K562 (cell line): ENCODE measurements around the gene ASS1. TPM values are rescaled to one million over a fixed set of nuclear protein-coding genes. Genes with fewer than 3 reads are reported as not detected.
A peak's percentile ranks its signal among the peaks of the same experiment; 100 is the strongest.

Experiments
- ATAC-seq: fragments of 200-7000 bp; cut with Tn5 transposase; 3 replicates; pipeline ENCODE4 v1.9.1; 2020; ENCODE audit warnings: moderate library complexity
- BruUV-seq: library from RNA; stranded (reverse); fragments of 400-500 nt; replicated peaks from 2 replicates; lab custom pipeline; 2021; lab: Mats Ljungman, UMichigan
- CTCF ChIA-PET: fragments of 300-600 bp; formaldehyde crosslinking; extraction: SDS; loops from one replicate; lab custom pipeline; 2021; ENCODE audit warnings: low intra/inter-chr PET ratio; lab: Yijun Ruan, JAX
- POLR2A ChIA-PET: fragments of 300-600, 350-650 bp; sonication (Branson Sonifier 250); formaldehyde crosslinking; extraction: SDS; loops from one replicate; lab custom pipeline; 2021; ENCODE audit warnings: antibody characterized with exemption, inconsistent platforms; lab: Yijun Ruan, JAX
- DNase-seq, 4 experiments: peaks; one replicate each; pipeline versions ENCODE4 v3.0.0 to v3.0.0-alpha.2; 2011 to 2018; ENCODE audit warnings: low spot score in 3 of 4, mixed read lengths in 3 of 4; ENCODE audit errors: extremely low read depth in 1 of 4
- FAIRE-seq: peaks from 2 replicates; lab custom pipeline; 2011; peaks lifted over from hg19 to GRCh38; lab: Jason Lieb, UNC
- H2AFZ ChIP-seq: 2 replicates; pipeline ENCODE4 v1.6.0; 2011; ENCODE audit warnings: low read depth, low read length, control low read depth, inconsistent platforms
- H3K27ac ChIP-seq: fragments of 200-600 bp; 3 replicates; pipeline ENCODE4 v1.8.0; 2011; ENCODE audit warnings: low read depth, mild to moderate bottlenecking, control low read depth, inconsistent platforms, low read length, moderate library complexity, mixed read lengths; ENCODE audit errors: extremely low read depth
- H3K27me3 ChIP-seq, 2 experiments: fragments of 300-600 bp in 1 of 2; 2 replicates in 1 of 2; 3 replicates in 1 of 2; pipeline versions ENCODE4 v1.6.0 to v1.8.0; 2011; ENCODE audit warnings: inconsistent platforms in 2 of 2, low read length in 2 of 2, mild to moderate bottlenecking in 1 of 2, mixed read lengths in 1 of 2, moderate library complexity in 1 of 2; ENCODE audit not compliant: control insufficient read depth in 2 of 2, insufficient read depth in 2 of 2
- H3K36me3 ChIP-seq: fragments of 300-600 bp; 3 replicates; pipeline ENCODE4 v1.8.0; 2011; ENCODE audit warnings: mild to moderate bottlenecking, low read length, inconsistent platforms; ENCODE audit not compliant: control insufficient read depth, insufficient read depth
- H3K4me1 ChIP-seq, 2 experiments: fragments of 200-600 bp in 1 of 2; replicated peaks in 1 of 2; 2 replicates in 1 of 2; 3 replicates in 1 of 2; pipeline versions ENCODE4 v1.5.1 to v1.8.0; 2011; ENCODE audit warnings: inconsistent platforms in 2 of 2, low read length in 2 of 2, mild to moderate bottlenecking in 1 of 2, mixed read lengths in 1 of 2, moderate library complexity in 1 of 2; ENCODE audit not compliant: control insufficient read depth in 2 of 2, insufficient read depth in 2 of 2
- H3K4me2 ChIP-seq: 2 replicates; pipeline ENCODE4 v1.6.1; 2011; ENCODE audit warnings: low read length, control low read depth, inconsistent platforms, mixed read lengths; ENCODE audit not compliant: insufficient read depth
- H3K4me3 ChIP-seq: fragments of 200-600 bp; sonication (generic), shearing (Covaris generic); 2 replicates; pipeline ENCODE4 v1.5.1; 2016; ENCODE audit warnings: control low read depth, inconsistent platforms
- H3K79me2 ChIP-seq: fragments of 200-600 bp; 3 replicates; pipeline ENCODE4 v1.8.0; 2011; ENCODE audit warnings: low read length, inconsistent platforms; ENCODE audit not compliant: control insufficient read depth, insufficient read depth
- H3K9ac ChIP-seq, 2 experiments: 2 replicates each; pipeline versions ENCODE4 v1.6.0 to v1.6.1; 2011; ENCODE audit warnings: low read depth in 2 of 2, low read length in 2 of 2, control low read depth in 1 of 2, inconsistent platforms in 1 of 2, mild to moderate bottlenecking in 1 of 2, mixed read lengths in 1 of 2; ENCODE audit not compliant: insufficient read depth in 1 of 2
- H3K9me1 ChIP-seq: one replicate; pipeline ENCODE4 v1.6.0; 2011; ENCODE audit warnings: inconsistent platforms, mild to moderate bottlenecking, low read length, moderate library complexity; ENCODE audit not compliant: control insufficient read depth, insufficient read depth
- H3K9me3 ChIP-seq: replicated peaks from 2 replicates; pipeline ENCODE4 v1.5.1; 2011; ENCODE audit warnings: low read depth, low read length, inconsistent platforms; ENCODE audit not compliant: control insufficient read depth, insufficient read depth
- H4K20me1 ChIP-seq: replicated peaks from 2 replicates; pipeline ENCODE4 v1.6.1; 2011; ENCODE audit warnings: low read length, inconsistent platforms, mixed read lengths; ENCODE audit not compliant: control insufficient read depth, insufficient read depth
- CC2D1A ChIP-seq: fragments of 450-650 bp; IDR thresholded peaks from 2 replicates; pipeline ENCODE4 v1.6.1; 2017; ENCODE audit warnings: mild to moderate bottlenecking
- DDX20 ChIP-seq: fragments of 450-650 bp; IDR thresholded peaks from 2 replicates; pipeline ENCODE4 v1.6.1; 2016; ENCODE audit warnings: missing genetic modification characterization, low read depth, mild to moderate bottlenecking, missing compliant biosample characterization, moderate library complexity
- HMG20A ChIP-seq: fragments of 450-650 bp; formaldehyde crosslinking; conservative IDR thresholded peaks from 2 replicates; pipeline ENCODE4 v1.4.0; 2020; ENCODE audit warnings: mild to moderate bottlenecking, mixed read lengths
- POLR2G ChIP-seq: fragments of 200-400 bp; formaldehyde crosslinking; IDR thresholded peaks from 2 replicates; pipeline ENCODE4 v1.6.1; 2017; ENCODE audit warnings: low read depth, mild to moderate bottlenecking, antibody characterized with exemption, low read length, moderate library complexity
- SRSF7 ChIP-seq: fragments of 200-400 bp; formaldehyde crosslinking; optimal IDR thresholded peaks from 2 replicates; pipeline ENCODE3; 2017; ENCODE audit warnings: mild to moderate bottlenecking, low read depth, low read length
- ZFP36 ChIP-seq: fragments of 150-350 bp; IDR thresholded peaks from 2 replicates; pipeline ENCODE4 v1.6.1; 2018; ENCODE audit warnings: low read length, low read depth; ENCODE audit not compliant: partially characterized antibody
- WGBS: fragments of 100-300 bp; shearing (Covaris generic); methylation state at CpG from one replicate; pipeline ENCODE4 v1.1.6; 2016; ENCODE audit warnings: low coverage, mixed read lengths; ENCODE audit not compliant: insufficient coverage; ENCODE audit errors: missing lambda C conversion rate; 5-methylcytosine and 5-hydroxymethylcytosine counted together
- in situ Hi-C: fragments of 300-500 bp; cut with MboI; formaldehyde crosslinking; loops from 4 replicates; pipeline ENCODE4 v1.15.0; 2018; ENCODE audit warnings: inconsistent platforms, mixed read lengths
- intact Hi-C: fragments of 100-400 bp; cut with micrococcal nuclease; formaldehyde crosslinking; loops from 2 replicates; pipeline ENCODE4 v1.14.2; 2022
- polyA plus RNA-seq, 8 experiments: library from polyadenylated mRNA; depleted of rRNA in 4 of 8; stranded (reverse) in 5 of 8; unstranded in 3 of 8; fragments of >200 nt; fragmentation: Nextera tagmentation in 2 of 8; fragmentation: Illumina TruSeq in 1 of 8; extraction: Ambion mirVana in 2 of 8; extraction: Trizol in 1 of 8; gene quantifications; 2 replicates each; pipeline versions ENCODE4 v1.2.1 to v1.2.3, GENCODE V29; 2011 to 2014; ENCODE audit warnings: inconsistent platforms in 1 of 8, missing spikeins in 1 of 8
- total RNA-seq, 7 experiments: library from RNA; depleted of rRNA in 6 of 7; stranded (reverse); fragments of >200 nt in 6 of 7; fragmentation: Illumina TruSeq in 2 of 7; extraction: Trizol in 2 of 7; gene quantifications; 2 replicates each; pipeline versions ENCODE4 v1.2.1 to v1.2.3, GENCODE V29; 2011 to 2021; ENCODE audit warnings: low replicate concordance in 1 of 7

The ASS1 gene
- total and polyA plus RNA-seq, 9 of the 15 experiments (the other 6 are each of a cell fraction or from before 2014, with no cell fraction given), result 1.5 to 5.7 (median 3.7) TPM

- no peak for TF ChIP-seq CC2D1A
- TF ChIP-seq ZFP36, result peak; percentile 85
- TF ChIP-seq POLR2G, result 0 out of 2 replicates have a peak, but pooled peaks have one; percentile 31
- ChIA-PET CTCF (no interaction called here), POLR2A (interaction anchor here (0.6 to 1.5 kb wide), 3 partner anchors 9 to 54 kb away, joined by 3 to 4 read pairs (median 3); no protein-coding TSS in a partner anchor)
- Histone ChIP-seq H3K79me2 (no peaks in the 10 kb centered on the region), H3K9me1 (no peaks in the 10 kb centered on the region), H3K27ac (no peak overlapping the region), H3K4me2 (no peak overlapping the region), H3K4me3 (no peak overlapping the region), H3K27me3 (peaks cover 0 to 27% of the 10 kb centered on the region in 2 experiments; a peak in 3 of 5 replicates), H3K9ac (no peak overlapping the region; a peak in 1 of 4 replicates), H3K4me1 (peaks cover 0 to 32% of the 10 kb centered on the region in 2 experiments; a peak in 3 of 5 replicates), H3K9me3 (no peaks in the 10 kb centered on the region), H4K20me1 (0 out of 2 replicates have a peak, but pooled peaks cover 5% of the 10 kb centered on the region), H2AFZ (no peak overlapping the region), H3K36me3 (no peaks in the 10 kb centered on the region)
- BruUV-seq, result no TSS peak
- ATAC-seq, result no peak
- DNase-seq, result no peak
- no peak for FAIRE-seq
- intact Hi-C loops (no loop called here), in situ Hi-C loops (no loop called here)
- WGBS, result 56% methylated on average over 10 of the region's 12 CpGs
Observed at GRCh38 chr9:130477564-130477963, 32.8 kb downstream of the ASS1 start.

DNA sequence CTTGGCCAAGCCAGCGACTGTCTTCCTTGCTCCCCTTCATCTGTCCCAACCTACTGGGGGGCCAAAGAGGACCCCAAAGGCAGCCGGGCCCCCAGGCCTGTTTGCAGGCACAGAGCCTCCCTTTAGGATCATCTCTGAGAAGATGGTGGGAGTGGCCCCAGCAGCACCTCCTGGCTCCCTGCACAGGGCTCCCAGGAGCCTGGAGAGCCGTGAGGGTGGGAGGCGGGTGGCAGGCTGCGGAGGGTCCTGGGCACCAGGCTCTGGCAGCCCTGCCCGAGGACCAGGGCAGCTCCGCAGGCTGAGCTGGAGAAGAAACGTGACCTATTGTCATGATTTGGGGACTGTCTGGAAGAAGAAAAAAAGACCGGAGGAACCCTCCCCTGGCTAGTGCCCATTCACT, 33.4 kb downstream of the ASS1 start:
- H3K9ac ChIP-seq, result no peak overlapping the region
- no peaks in the 10 kb centered on the region for H3K9me3 ChIP-seq
- no peak overlapping the region for H2AFZ ChIP-seq
- 0 out of 2 replicates have a peak, but pooled peaks cover 9% of the 10 kb centered on the region for H4K20me1 ChIP-seq
- peaks cover 0 to 23% of the 10 kb centered on the region in 2 experiments; a peak in 3 of 5 replicates for H3K27me3 ChIP-seq
- CTCF ChIA-PET, result interaction anchor here (0.5 kb wide), 1 partner anchor 143 kb away, joined by 3 read pairs; no protein-coding TSS in a partner anchor
- ATAC-seq, result no peak
- 24% methylated on average over 4 of the region's 9 CpGs for WGBS
- no peaks in the 10 kb centered on the region for H3K36me3 ChIP-seq
- H3K79me2 ChIP-seq, result no peaks in the 10 kb centered on the region
- no peak for TF ChIP-seq HMG20A (CRISPR knock-in tag)
- TF ChIP-seq SRSF7, result no peak
- TF ChIP-seq POLR2G, result 0 out of 2 replicates have a peak, but pooled peaks have one; percentile 9
- TF ChIP-seq DDX20 (tag), result no peak
- TF ChIP-seq, all 486 proteins: peak for 1
- intact Hi-C loops (no loop called here), in situ Hi-C loops (no loop called here)
- BruUV-seq, result no TSS peak
- FAIRE-seq, result no peak
- H3K4me3 ChIP-seq, result no peak overlapping the region
- H3K4me2 ChIP-seq, result no peak overlapping the region
- POLR2A ChIA-PET, result interaction anchor here (1.2 to 1.5 kb wide), 2 partner anchors 8 to 54 kb away, joined by 3 to 4 read pairs; no protein-coding TSS in a partner anchor
- H3K27ac ChIP-seq, result no peak overlapping the region
- peaks cover 0 to 31% of the 10 kb centered on the region in 2 experiments; a peak in 3 of 5 replicates for H3K4me1 ChIP-seq
- no peak for DNase-seq
- H3K9me1 ChIP-seq, result no peaks in the 10 kb centered on the region
